BE2C (cell line): Measurements from ENCODE around the gene LRP6.

ENCODE experiments used
- DNase-seq: peaks from one replicate; pipeline ENCODE4 v3.0.0-alpha.2; 2020
- H3K27me3 ChIP-seq: fragments of 250-450 bp; sonication (Bioruptor Pico); 2 replicates; pipeline ENCODE4 v1.5.1; 2020; ENCODE audit warnings: mild to moderate bottlenecking
- H3K36me3 ChIP-seq: fragments of 250-450 bp; sonication (Bioruptor Pico); 2 replicates; pipeline ENCODE4 v1.5.1; 2020; ENCODE audit warnings: mild to moderate bottlenecking
- H3K4me1 ChIP-seq: fragments of 250-450 bp; sonication (Bioruptor Pico); 2 replicates; pipeline ENCODE4 v1.5.1; 2020
- H3K4me3 ChIP-seq: 2 replicates; pipeline ENCODE4 v1.5.1; 2011; ENCODE audit warnings: low read depth, low read length
- H3K9me3 ChIP-seq: fragments of 250-450 bp; sonication (Bioruptor Pico); 2 replicates; pipeline ENCODE4 v1.5.1; 2020
- CTCF ChIP-seq: IDR thresholded peaks from 2 replicates; pipeline ENCODE4 v1.5.1; 2012; ENCODE audit warnings: mild to moderate bottlenecking, low read depth, low read length

The LRP6 gene

GRCh38 chr12:12086973-12087692, 179.7 kb downstream of the LRP6 start:
- H3K9me3 ChIP-seq: no peaks in the 10 kb centered on the region
- H3K4me1 ChIP-seq: peaks cover 2% of the 10 kb centered on the region; the same call in 1 of the 2 replicates
- no peaks in the 10 kb centered on the region for H3K36me3 ChIP-seq
- DNase-seq: no peak
- no peaks in the 10 kb centered on the region for H3K27me3 ChIP-seq
- H3K4me3 ChIP-seq: no peak overlapping the region
- TF ChIP-seq CTCF: no peak

GRCh38 chr12:12086362-12086761, 180.5 kb downstream of the LRP6 start:
- no peak for DNase-seq

GRCh38 chr12:12083688-12084087, 183.2 kb downstream of the LRP6 start:
- no peaks in the 10 kb centered on the region for H3K27me3 ChIP-seq
- H3K9me3 ChIP-seq: no peaks in the 10 kb centered on the region
- no peak overlapping the region for H3K4me3 ChIP-seq
- TF ChIP-seq CTCF: no peak
- no peaks in the 10 kb centered on the region for H3K36me3 ChIP-seq
- DNase-seq: no peak
- H3K4me1 ChIP-seq: no peaks in the 10 kb centered on the region

More at GRCh38 chr12:12086362-12086761, 180.5 kb downstream of the LRP6 start:
- no peaks in the 10 kb centered on the region for H3K36me3 ChIP-seq
- TF ChIP-seq CTCF: no peak
- no peak overlapping the region for H3K4me3 ChIP-seq
- H3K4me1 ChIP-seq: no peaks in the 10 kb centered on the region
- H3K9me3 ChIP-seq: no peaks in the 10 kb centered on the region
- H3K27me3 ChIP-seq: no peaks in the 10 kb centered on the region

- H3K36me3 ChIP-seq: no peaks in the 10 kb centered on the region
- no peak for DNase-seq
- peak; percentile 45 for TF ChIP-seq CTCF
Observed at GRCh38 chr12:12081836-12082497, 184.9 kb downstream of the LRP6 start.

GRCh38 chr12:12079291-12079690, 187.6 kb downstream of the LRP6 start:
- Histone ChIP-seq H3K9me3 (no peaks in the 10 kb centered on the region), H3K4me3 (no peak overlapping the region), H3K27me3 (no peaks in the 10 kb centered on the region), H3K4me1 (no peaks in the 10 kb centered on the region), H3K36me3 (no peaks in the 10 kb centered on the region)
- DNase-seq: no peak
- no peak for TF ChIP-seq CTCF

More at GRCh38 chr12:12081836-12082497, 184.9 kb downstream of the LRP6 start:
- H3K4me1 ChIP-seq: no peaks in the 10 kb centered on the region
- H3K9me3 ChIP-seq: no peaks in the 10 kb centered on the region
- no peak overlapping the region for H3K4me3 ChIP-seq
- H3K27me3 ChIP-seq: no peaks in the 10 kb centered on the region
